Neural progenitor cell (in vitro differentiated cells): Measurements from ENCODE around the gene SH2B2.

Experiments
- CTCF ChIP-seq: fragments of 200-600 bp; sonication (generic); IDR thresholded peaks from 2 replicates; pipeline ENCODE4 v1.5.1; 2017; ENCODE audit warnings: antibody characterized with exemption, mild to moderate bottlenecking
- EZH2 ChIP-seq: fragments of 200-600 bp; sonication (generic); IDR thresholded peaks from 2 replicates; pipeline ENCODE4 v1.6.1; 2017; ENCODE audit warnings: antibody characterized with exemption, mild to moderate bottlenecking, moderate library complexity
- EZH2phosphoT487 ChIP-seq: fragments of 200-600 bp; sonication (generic); IDR thresholded peaks from 2 replicates; pipeline ENCODE4 v1.6.1; 2017; ENCODE audit warnings: antibody characterized with exemption

- TF ChIP-seq CTCF (no peak), EZH2 (no peak), EZH2phosphoT487 (no peak)
Measured at GRCh38 chr7:102241431-102241830, 45.2 kb upstream of the SH2B2 start.
